ENCODE results near the gene ID4.

Gene ID4

DNA sequence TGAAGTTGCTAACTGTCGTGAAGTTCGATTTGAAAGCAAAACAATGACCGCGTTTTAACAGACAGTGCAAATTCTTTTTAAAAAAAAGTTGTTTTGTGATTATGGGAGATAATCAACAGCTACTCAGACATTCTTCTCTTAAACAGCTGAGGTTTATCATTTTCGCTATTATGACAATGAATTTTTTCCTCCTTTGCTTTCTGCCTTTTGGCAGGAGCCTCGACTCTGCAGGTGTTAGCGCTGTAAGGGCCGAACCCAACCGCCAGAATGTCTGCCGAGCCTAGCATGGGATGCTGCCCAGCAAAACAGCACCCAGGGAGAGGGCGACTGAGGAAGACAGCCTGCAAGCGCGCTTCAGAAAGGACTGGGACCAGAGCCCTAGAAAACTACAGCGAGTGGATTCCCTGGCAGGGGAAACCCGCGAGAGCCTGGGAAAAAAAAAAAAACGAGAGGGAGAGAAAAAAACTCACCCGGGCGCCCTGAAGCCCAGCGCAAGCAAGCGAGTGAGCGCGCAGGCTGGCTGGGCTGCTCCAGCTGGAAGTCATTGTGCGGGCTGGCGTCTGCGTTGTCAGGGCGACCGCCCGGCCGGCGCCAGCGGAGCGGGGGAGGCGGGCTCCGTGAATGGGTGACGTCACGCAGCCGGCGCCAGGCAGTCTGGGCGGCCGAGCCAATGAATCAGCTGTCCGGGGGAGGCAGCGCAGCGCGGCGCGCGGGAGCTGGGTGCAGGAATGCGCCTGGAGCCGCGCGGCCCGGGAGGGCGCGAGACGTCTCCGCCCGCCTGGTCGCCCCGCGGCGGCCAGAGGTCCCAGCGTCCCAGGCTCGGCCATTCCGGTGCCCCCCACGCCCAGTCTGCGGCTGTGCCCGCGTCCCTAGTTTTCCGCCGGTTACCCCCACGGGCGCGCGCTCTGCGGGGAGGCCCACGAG, 32.7 kb upstream of the ID4 start:
- H3K27ac ChIP-seq (ENCODE audit: poor library complexity, severe bottlenecking) = no peak overlapping the region
- peak overlapping the region; percentile 29 for H3K4me3 ChIP-seq (ENCODE audit: severe bottlenecking)
- no peaks in the 10 kb centered on the region for H3K27me3 ChIP-seq (ENCODE audit: insufficient read depth, poor library complexity, severe bottlenecking)
- no peaks in the 10 kb centered on the region for H3K36me3 ChIP-seq (ENCODE audit: low read depth)
- DNase-seq (ENCODE audit: low spot score) (peak; percentile 91), ATAC-seq (ENCODE audit: low read depth) (peak; percentile 96)
- no peaks in the 10 kb centered on the region for H3K9me3 ChIP-seq (ENCODE audit: severe bottlenecking)
- TF ChIP-seq, protein P1, sequence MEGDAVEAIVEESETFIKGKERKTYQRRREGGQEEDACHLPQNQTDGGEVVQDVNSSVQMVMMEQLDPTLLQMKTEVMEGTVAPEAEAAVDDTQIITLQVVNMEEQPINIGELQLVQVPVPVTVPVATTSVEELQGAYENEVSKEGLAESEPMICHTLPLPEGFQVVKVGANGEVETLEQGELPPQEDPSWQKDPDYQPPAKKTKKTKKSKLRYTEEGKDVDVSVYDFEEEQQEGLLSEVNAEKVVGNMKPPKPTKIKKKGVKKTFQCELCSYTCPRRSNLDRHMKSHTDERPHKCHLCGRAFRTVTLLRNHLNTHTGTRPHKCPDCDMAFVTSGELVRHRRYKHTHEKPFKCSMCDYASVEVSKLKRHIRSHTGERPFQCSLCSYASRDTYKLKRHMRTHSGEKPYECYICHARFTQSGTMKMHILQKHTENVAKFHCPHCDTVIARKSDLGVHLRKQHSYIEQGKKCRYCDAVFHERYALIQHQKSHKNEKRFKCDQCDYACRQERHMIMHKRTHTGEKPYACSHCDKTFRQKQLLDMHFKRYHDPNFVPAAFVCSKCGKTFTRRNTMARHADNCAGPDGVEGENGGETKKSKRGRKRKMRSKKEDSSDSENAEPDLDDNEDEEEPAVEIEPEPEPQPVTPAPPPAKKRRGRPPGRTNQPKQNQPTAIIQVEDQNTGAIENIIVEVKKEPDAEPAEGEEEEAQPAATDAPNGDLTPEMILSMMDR (IDR thresholded peaks at IDR 0.05; ENCODE audit: poor library complexity, severe bottlenecking) = no peak
- no peaks in the 10 kb centered on the region for H3K4me1 ChIP-seq (ENCODE audit: insufficient read depth, poor library complexity, severe bottlenecking)

DNA sequence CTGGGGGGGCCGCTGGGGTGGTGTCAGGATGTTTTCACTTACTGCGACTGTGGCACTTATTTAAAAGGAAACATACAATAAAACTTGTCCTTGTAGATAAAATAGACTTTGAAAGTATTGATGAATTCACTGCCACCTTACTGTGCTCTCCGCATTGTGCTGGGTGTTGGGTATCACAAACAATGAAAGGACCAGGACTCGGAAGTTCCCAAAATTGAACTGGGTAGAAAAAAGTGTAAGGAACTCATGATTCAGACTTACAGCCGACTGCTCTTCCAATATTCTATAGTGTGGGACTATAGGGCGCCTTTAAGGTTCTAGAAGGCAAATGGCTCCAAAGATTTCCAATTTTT, 32.1 kb upstream of the ID4 start:
- no peak overlapping the region for H3K27ac ChIP-seq (ENCODE audit: poor library complexity, severe bottlenecking)
- TF ChIP-seq, protein P1 (IDR thresholded peaks at IDR 0.05; ENCODE audit: poor library complexity, severe bottlenecking) = no peak
- ATAC-seq (ENCODE audit: low read depth) (no peak), DNase-seq (ENCODE audit: low spot score) (no peak)
- no peaks in the 10 kb centered on the region for H3K4me1 ChIP-seq (ENCODE audit: insufficient read depth, poor library complexity, severe bottlenecking)
- H3K9me3 ChIP-seq (ENCODE audit: severe bottlenecking) = no peaks in the 10 kb centered on the region
- H3K4me3 ChIP-seq (ENCODE audit: severe bottlenecking) = peak overlapping the region; percentile 29
- no peaks in the 10 kb centered on the region for H3K27me3 ChIP-seq (ENCODE audit: insufficient read depth, poor library complexity, severe bottlenecking)
- H3K36me3 ChIP-seq (ENCODE audit: low read depth) = no peaks in the 10 kb centered on the region

DNA sequence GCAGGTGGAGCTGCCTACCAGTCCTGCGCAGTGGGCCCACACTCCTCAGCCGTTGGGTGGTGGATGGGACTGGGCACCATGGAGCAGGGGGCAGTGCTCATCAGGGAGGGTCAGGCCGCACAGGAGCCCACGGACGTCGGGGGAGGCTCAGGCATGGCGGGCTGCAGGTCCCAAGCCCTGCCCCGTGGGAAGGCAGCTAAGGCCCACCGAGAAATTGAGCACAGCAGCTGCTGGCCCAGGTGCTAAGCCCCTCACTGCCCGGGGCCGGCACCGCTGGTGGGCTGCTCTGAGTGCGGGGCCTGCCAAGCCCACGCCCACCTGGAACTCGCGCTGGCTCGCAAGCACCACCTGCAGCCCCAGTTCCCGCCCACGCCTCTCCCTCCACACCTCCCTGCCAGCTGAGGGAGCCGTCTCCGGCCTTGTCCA, 30.2 kb upstream of the ID4 start:
- Histone ChIP-seq H3K4me3 (ENCODE audit: severe bottlenecking) (no peak overlapping the region), H3K27ac (ENCODE audit: poor library complexity, severe bottlenecking) (no peak overlapping the region), H3K4me1 (ENCODE audit: insufficient read depth, poor library complexity, severe bottlenecking) (no peaks in the 10 kb centered on the region), H3K9me3 (ENCODE audit: severe bottlenecking) (no peaks in the 10 kb centered on the region), H3K36me3 (ENCODE audit: low read depth) (no peaks in the 10 kb centered on the region), H3K27me3 (ENCODE audit: insufficient read depth, poor library complexity, severe bottlenecking) (no peaks in the 10 kb centered on the region)
- DNase-seq (ENCODE audit: low spot score) (no peak), ATAC-seq (ENCODE audit: low read depth) (no peak)
- TF ChIP-seq, protein P1 (IDR thresholded peaks at IDR 0.05; ENCODE audit: poor library complexity, severe bottlenecking) = no peak

DNA sequence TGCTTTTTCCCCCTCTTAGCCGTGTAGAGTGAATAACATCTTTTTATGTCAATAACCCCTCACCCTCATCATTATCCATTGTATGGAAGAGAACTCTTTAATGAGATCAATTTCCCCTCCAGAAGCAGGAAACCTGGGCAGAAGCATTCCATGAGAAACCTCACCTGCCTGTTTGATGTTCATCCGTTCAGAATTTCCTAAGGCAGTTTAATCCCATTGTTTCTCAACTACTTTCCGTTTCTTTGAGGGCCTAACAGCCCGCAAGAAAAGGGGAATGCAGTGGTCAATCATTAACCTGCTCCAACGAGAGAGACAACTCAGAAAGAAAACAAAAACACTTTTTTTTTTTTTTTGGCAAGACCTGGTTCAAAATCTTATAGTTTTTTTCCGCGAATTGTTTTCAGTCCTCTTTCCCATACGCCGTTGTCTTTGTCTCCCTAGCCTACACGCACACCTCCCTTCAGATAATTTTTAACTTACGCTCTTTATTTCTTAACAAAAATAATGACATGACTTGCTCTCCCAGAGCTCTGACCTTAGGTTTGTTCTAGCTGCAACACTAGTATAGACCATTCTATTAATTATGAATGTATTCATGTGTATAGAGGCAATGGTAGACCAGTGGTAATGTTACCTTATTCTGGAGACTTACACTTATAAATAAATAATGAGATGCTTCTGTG, 25.6 kb upstream of the ID4 start:
- no peak overlapping the region for H3K27ac ChIP-seq (ENCODE audit: poor library complexity, severe bottlenecking)
- peaks cover 3% of the 10 kb centered on the region for H3K27me3 ChIP-seq (ENCODE audit: insufficient read depth, poor library complexity, severe bottlenecking)
- TF ChIP-seq, protein P1 (IDR thresholded peaks at IDR 0.05; ENCODE audit: poor library complexity, severe bottlenecking) = no peak
- DNase-seq (ENCODE audit: low spot score) (no peak), ATAC-seq (ENCODE audit: low read depth) (no peak)
- H3K4me3 ChIP-seq (ENCODE audit: severe bottlenecking) = no peak overlapping the region
- no peaks in the 10 kb centered on the region for H3K9me3 ChIP-seq (ENCODE audit: severe bottlenecking)
- no peaks in the 10 kb centered on the region for H3K36me3 ChIP-seq (ENCODE audit: low read depth)
- H3K4me1 ChIP-seq (ENCODE audit: insufficient read depth, poor library complexity, severe bottlenecking) = no peaks in the 10 kb centered on the region

All from RWPE2 (cell line).